GM19397 (cell line): ENCODE results near the gene SENP3.
"Not testable (repeated sequence)": the region's sequence is repeated elsewhere in the genome, so short reads cannot be mapped to it uniquely, and the experiment has no call there.

Experiments
- ATAC-seq: cut with Tn5 transposase; IDR thresholded peaks from one replicate; pipeline ENCODE4 v1.9.1; 2021; ENCODE audit warnings: mild to moderate bottlenecking, moderate library complexity; ENCODE audit not compliant: unreplicated experiment

Gene SENP3

DNA sequence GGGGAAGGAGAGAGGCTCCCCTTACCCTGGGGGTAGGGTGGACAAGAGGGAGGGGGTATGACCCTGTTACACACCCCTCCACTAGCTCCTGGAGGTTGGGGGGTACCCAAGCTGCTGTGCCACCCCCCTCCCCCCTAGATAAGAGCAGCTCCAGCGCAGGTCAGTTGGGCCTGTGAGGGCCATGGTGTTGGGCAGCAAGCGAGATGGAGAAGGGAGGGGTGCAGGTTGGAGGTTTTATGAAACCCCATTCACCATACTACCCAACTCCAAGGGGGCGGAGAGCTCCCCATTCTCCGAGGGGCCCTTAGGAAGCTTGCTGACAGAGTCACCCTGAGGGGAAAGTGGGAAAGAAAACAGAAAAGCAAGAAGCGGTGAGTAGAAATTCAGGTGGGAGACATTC, 29.9 kb downstream of the SENP3 start:
- ATAC-seq, result no peak

DNA sequence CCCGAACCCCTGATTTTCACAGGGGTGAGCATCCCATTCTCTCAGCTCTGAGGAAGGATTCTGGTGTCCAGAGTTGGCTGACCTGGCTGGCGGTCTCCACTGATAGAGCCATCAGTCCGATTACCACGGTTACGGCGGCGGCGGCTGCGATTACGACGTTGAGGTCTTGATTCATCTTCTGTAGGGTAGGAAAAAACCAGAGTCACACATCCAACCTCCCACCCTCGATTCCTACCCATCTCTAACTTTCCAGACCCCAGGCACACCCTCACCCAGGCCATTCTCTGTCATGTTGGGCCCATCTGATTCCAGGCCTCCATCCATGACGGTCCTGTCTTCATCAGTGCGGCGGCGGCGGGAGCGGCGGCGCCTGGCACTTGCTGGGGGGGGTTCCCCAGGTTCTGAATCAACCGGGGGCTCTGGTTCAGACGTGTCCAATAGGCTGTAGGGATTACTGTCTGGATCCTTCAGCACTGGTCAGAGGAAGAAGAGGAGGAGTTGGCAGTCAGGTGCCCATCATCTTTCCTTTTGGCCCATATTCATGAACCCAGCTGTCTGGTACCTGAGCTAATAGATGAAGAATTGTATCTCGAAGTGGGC, 30.8 kb downstream of the SENP3 start:
- ATAC-seq, result no peak

DNA sequence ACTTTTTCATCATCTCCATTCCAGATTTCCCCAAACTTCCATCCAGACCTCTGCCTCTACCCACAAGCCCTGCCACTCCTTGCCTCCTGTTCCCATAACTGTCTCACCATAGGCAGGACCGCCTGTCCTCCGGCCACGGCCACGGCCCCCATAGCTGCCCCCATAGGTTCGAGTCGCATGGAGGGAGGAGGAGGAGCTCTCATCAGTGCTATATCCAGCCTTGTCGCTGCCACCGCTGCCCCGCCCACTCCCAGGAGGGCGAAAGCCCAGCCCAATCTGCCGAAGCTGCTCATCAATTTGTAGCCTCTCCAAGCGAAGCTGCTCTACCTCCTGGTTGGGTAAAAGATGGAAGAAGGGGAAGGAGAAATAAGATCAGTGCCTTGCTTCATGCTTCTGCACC, 31.6 kb downstream of the SENP3 start:
- no peak for ATAC-seq

DNA sequence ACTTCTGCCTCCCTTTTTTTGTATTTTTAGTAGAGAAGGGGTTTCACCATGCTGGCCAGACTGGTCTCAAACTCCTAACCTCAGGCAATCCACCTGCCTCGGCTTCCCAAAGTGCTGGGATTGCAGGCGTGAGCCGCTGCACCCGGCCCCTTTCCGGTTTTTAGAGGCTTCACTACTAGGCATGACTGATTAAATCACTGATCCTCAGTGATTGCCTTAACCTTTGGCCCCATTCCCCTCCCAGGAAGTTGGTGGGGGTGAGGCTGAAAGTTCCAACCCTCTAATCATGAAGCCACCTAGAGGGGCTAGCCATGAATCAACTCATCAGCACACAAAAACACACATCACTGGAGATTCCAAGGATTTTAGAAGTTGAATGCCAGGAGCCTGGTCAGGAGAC, 35.8 kb downstream of the SENP3 start:
- not testable (repeated sequence) for ATAC-seq

DNA sequence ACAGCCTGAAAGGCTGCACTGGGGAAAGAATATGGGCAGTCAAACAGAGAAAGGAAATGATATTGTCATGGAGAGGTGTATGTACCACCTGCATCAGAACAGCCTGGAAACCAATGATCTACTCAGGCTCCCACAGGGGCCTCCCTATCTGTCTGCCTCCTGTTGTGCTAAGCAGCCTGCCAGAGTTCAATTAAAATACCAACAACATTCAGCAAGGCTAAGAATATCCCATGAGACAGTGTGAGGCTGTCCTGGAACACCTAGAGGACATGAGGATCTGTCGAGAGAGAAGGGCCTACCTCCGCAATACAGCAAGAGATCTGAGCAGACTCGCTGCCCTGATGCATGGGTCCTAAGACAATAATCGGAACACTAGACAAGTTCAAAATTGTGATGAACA, 44.6 kb downstream of the SENP3 start:
- ATAC-seq, result no peak

DNA sequence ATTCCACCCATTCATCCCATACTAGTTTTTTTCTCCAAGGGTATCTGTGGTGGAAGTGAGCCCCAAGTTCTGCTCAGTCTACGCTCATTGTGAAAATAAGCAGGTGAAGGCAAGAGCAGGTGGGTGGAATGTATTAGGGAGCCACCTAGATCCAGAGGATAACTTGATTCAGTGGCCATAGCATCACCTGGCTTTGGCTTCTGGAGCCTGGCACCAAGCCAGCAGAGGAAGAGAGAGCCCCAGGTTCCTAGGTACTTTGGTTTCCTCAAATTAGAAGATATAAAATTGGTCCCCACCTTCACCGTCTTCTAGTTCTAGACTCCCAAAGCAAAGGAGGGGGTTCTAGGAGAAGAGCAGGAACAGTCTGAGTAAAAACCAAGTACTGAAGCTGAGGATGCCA, 48.9 kb downstream of the SENP3 start:
- no peak for ATAC-seq

DNA sequence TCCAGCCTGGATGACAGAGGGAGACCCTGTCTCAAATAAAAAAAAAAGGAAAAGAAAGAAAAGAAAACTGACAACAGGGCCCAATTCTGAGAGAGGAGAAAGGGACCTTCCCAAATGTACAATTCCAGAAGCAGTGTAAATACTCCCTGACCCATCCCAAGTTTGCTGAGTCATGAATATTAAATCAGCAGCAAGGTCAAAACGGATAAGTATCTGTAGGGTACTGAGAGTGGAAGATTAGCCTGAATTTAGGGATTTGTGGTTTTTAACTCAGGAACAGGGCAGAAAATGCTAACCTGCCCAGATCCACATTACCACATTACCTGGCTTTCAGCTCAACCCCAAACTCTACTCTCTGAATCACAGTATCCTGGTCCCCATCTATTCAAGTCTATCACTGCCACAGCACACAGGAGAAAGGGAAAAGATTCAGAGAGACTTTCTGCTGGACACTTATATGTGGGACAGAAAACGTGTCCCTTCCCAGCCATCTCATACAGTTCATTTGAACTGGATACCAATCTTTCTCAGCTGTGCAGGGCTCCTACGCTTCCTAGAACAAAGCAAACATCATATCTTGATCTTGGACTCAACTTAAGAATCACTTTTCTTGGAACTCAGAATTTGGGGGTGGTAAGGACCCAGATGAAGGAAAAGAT, 50.0 kb downstream of the SENP3 start:
- no peak for ATAC-seq

DNA sequence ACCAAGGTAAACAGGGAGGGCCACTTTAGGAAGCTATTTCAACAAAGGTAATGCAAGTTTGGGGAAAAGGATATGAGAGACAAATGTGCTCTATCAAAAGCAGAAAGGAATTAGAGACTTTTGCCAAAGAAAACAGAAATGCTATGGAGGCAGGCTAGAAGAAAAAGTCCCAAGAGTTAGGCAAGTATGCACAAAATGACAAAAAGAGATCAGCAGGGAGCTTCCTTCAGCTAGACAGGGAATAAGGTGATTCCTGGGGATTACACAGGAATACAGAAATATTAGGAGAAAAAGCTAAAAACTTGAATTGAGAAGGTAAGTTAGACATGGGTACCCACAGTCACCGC, 50.5 kb downstream of the SENP3 start:
- no peak for ATAC-seq

DNA sequence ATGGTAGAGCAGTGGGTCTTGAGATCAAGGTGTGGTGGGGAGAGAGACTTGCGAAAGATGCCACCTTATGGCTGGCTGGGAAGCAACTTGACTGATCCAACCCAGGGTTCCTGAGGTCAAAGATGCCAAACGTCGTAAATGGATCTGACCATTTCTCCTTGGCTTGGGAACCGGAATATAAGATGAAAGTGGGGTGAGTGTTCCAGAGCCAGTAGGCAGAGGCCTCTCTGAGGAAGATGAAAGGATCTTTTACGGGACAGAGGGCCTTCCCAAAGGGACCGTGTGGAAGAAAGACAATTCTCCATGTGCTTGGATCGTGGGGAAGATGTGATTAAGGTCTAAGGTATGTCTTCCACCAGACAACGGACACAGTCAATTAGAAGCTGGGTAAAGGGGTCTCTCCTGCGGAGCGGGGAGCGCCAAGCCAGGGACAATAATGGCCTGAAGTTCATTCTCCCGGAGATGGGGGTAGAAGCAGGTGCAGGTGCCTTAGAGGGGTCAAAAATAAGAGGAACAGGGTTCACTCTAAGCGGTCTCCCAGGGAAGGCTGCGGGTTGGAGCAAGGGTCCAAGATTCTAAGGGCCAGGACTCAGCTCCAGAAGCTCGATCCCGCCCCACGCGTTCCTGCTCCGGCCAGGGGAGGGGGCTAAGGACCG, 52.2 kb downstream of the SENP3 start:
- no peak for ATAC-seq

DNA sequence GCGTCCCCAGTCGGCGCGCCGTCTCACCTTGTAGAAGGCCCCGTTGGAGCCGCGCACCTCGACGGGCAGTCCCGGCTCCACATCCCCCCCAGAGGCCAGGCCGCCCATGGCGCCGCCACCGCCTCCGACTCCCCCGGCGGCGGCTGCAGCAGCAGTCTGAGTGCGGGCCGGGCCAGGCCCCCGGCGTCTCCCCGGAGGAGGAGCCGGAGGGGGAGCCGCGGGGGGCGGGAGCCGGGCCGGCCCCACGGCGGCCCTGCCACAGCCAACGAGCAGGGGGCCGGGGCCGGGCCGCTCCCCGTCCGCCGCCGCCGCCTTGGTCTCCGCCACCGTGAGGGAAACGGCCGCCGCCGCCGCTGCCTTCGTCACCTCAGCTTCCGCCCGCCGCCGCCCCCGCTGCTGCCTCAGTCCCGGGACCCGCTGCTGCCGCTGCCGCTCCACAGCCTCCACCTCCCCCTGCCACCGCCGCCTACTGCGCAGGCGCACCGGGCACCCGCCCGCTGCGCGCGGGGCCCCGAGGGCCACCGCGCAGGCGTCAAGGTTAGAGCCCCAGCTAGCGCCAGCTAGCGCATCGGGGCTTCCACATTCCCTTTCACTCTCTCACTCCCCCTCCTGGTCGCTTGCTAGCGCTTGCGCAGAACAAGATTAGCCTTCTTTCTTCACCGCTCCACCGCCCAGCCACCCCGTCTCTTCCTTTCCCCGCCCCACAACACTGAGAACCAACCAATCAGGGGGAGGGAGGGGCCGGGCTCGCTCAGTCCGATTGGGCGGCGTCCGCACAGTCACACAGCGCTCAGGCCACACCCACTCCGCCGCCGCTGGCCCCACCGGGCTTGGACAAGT, 52.9 kb downstream of the SENP3 start, which contains the start of gene FXR2:
Gene FXR2, minus strand, starts transcription at position 473 of the 840 bp plus-strand sequence. Its CDS starts 365 bp downstream, at position 108.
- peak; percentile 82 for ATAC-seq

DNA sequence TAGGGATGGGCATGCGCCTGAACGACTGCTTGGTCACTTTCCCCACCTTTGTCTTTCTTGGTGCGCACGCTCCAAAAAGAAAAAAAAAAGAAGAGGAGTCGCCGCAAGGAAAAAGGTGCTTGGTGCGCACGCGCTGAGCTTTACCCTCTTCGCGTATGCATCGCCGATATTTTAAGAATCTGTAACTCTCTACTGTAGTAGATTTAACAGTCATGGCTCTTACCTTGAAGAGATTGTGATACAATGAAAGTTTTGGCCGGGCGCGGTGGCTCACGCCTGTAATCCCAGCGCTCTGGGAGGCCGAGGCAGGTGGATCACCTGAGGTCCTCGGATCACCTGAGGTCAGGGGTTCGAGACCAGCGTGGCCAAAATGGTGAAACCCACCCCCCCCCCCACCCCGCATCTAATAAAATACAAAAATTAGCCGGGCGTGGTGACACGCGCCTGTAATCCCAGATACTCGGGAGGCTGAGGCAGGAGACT, 53.6 kb downstream of the SENP3 start:
- no peak for ATAC-seq

DNA sequence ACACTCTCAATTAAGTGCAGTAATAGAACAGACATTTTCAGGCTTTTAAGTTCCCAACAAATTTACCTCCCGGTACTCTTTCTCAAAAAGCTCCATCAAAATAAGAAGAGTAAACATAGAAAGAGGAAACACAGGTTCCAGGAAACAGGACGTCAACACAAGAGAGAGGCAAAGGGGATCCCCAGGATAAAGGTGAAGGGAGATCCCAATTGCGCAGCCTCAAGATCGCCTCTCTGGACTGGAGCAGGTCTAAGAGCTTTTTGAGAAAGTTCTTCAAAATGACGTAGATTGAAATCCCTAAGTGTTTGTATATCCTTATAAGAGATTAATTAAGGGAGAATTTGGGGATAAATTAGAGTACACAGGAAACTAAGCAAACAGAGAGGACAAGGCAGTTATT, 56.9 kb downstream of the SENP3 start:
- ATAC-seq, result no peak

DNA sequence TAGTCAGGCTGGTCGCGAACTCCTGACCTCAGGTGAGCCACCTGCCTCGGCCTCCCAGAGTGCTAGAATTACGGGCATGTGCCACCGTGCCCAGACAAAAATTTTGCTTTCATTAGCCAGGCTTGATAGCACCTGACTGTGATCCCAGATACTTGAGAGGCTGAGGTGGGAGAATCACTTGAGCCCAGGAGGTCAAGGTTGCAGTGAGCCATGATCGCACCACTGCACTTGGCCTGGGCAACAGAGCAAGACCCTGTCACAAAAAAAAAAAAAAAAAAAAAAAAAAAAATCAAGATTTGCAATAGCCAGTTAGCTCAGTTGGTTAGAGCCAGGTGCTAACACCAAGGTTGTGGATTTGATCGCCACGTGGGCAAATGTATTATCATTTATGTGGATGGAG, 59.1 kb downstream of the SENP3 start:
- no peak for ATAC-seq
